Medulla oblongata (tissue), 1 donor: Measurements from ENCODE around the gene ABCD2.
"Not testable (repeated sequence)": the region's sequence is repeated elsewhere in the genome, so short reads cannot be mapped to it uniquely, and the experiment has no call there.

Experiments
- DNase-seq: peaks from one replicate; pipeline ENCODE4 v3.0.0-alpha.2; 2015; ENCODE audit errors: extremely low spot score

Gene ABCD2

DNA sequence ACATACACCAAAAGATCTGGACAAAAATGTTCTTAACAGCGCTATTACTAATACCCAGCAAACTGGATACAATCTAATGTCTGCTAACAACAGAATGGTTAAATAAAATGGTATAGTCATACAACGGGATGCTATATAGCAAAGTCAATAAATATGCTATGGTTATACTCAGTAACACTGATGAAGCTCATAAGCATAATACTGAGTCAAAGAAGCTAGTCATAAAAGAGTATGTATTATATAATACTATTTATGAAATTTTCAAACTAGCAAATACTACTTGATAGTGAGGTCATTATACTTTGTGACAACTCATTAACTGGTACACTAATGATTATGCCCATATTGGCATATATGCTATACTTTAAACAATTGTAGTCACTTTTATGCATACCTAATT, 7.4 kb downstream of the ABCD2 start:
- DNase-seq, result no peak

DNA sequence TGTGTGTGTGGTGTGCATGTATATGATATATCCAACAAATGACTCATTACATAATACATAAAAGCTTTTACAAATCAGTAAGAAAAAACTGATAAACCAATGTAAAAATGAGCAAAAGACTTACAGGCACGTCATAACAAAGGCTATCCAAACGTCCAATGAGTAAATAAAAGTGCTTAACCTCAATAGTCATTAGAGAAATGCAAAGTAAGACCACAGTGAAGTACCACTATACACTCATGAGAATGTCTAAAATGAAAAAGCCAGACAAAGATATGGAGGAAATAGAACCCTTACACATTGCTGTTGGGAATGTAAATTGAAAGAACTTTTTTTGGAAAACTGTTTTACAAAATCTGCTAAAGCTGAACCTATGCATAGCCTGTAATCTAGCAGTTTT, 7.8 kb downstream of the ABCD2 start:
- DNase-seq, result no peak

DNA sequence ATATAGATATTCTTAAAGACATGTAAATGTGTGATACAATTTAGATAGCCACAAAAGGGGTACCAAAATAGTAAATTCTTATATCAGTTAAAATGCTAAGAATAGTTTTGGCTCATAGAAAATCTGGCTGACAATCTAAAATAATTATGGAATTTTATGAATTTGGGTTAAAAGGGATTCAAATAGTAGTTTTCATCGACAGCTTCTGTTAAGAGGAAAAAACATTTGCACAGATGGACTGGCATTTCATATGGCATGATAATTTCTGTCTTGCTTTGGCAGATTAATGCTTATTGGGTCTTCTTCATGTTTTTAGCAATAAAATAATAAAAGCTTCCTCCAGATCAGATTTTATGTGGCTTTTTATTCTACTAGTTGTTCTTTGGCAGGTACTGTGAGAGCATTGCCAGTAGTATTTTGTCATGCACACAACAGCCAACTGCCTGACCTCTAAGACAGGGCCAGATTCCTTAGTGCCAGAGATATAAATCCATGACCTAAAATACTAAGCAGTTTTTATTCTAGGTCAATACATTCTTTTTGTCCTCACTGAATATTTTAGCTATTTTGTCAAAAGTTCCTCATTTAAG, 9.1 kb downstream of the ABCD2 start:
- no peak for DNase-seq

DNA sequence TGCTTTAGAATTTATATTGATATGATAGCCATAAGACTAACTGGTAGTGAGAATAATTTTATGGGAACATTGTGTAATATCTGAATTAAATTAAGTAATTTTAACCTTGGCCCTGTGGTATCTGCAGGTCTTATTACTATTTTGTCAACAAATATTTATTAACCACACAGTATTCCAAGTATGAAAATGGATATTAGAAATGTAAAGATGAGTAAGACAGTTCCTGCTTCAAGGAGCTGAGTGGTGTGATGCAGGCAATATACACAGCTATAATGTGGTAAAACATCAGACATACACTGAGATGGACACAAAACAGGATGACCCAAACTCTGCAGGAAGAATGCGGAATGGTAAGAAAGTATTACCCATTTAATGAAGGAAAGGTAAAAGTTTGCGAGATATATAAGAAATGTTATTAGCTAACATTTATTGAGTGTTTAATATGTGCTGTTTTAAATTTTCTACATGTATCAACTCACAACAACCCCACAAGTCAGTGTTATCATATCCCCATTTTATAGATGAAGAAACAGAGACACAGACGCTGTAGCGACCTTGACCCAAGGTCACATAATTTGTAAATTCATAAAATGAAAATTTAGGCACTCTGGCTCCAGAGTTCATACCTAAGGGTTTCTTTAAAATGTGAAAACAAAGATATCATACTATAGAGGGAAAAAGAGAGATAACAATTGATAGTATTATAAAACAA, 12.7 kb downstream of the ABCD2 start:
- DNase-seq, result no peak

GRCh38 chr12:39605996-39606395, 13.6 kb downstream of the ABCD2 start:
- no peak for DNase-seq

GRCh38 chr12:39605501-39605900, 14.1 kb downstream of the ABCD2 start:
- no peak for DNase-seq

GRCh38 chr12:39603065-39603464, 16.5 kb downstream of the ABCD2 start:
- DNase-seq, result no peak

DNA sequence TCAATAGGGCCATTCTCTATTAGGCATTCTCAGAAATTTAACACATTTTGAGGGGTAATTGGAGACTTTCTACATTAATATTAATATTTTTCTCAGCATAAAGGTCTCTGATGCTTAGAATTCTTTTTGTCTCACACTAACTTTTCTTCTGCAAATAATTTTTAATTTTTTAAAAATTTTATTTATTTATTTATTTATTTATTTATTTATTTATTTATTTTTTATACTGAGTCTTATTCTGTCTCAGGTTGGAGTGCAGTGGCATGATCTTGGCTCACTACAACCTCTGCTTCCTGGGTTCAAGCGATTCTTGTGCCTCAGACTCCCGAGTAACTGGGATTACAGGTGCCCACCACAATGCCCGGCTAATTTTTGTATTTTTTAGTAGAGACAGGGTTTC, 17.7 kb downstream of the ABCD2 start:
- DNase-seq, result not testable (repeated sequence)

GRCh38 chr12:39595928-39596327, 23.7 kb downstream of the ABCD2 start:
- DNase-seq, result no peak

- no peak for DNase-seq
Observed at GRCh38 chr12:39592295-39592694, 27.3 kb downstream of the ABCD2 start.

GRCh38 chr12:39588348-39588747, 31.3 kb downstream of the ABCD2 start:
- no peak for DNase-seq

GRCh38 chr12:39587225-39587624, 32.4 kb downstream of the ABCD2 start:
- peak; percentile 28 for DNase-seq

GRCh38 chr12:39586816-39587215, 32.8 kb downstream of the ABCD2 start:
- no peak for DNase-seq

- no peak for DNase-seq
Observed at GRCh38 chr12:39581592-39581991, 38.0 kb downstream of the ABCD2 start.

DNA sequence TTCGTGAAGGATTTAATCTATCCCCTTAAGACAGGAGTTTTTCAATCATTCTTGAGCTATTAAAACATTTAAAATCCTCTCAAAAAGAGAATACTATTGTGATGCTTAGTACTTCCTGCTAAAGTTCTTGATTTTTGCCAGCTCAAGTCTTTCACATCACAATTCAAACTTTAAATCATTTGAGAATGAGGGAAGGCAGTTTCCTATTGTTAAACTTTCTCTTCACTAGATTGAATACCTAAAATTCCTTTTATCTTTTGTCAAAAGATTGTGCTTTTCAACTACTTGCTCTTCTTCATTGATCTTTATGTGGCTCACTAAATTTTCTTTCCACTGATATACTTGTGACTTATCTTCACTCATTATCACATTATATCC, 44.1 kb downstream of the ABCD2 start:
- DNase-seq, result no peak

DNA sequence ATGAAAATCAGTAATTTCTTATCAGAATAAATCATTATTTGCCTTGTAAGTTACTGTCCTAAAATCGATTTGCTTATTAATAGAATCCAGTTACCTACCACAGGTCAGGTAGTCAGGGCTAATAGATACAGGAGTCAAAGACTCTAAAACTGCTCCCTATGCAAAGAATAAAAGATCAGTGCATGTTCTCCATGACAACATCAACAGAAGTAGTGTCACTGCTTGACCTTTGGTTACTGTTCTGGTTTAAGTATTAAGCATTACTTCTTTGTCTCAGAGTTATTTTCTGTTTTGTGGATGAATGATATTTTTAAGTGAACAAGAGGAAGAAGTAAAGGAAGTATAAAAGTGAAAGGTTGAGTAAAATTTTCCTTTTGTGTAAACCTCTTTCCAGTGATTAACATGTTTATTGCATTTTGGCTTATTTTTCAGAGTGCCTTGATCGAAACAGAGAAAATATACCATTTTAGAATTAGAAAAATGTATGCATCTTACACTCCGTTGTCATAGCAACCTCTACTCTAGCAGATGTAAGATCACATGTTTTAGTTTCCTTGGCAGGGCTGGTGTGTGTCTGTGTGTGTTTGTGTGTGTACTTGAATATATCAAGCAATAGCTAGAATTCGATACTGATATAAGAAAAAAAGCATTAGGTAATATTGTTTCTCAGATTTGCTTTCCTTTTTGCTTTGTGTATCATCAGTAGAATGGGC, 44.7 kb downstream of the ABCD2 start:
- no peak for DNase-seq

- no peak for DNase-seq
Observed at GRCh38 chr12:39574378-39574777, 45.2 kb downstream of the ABCD2 start.

DNA sequence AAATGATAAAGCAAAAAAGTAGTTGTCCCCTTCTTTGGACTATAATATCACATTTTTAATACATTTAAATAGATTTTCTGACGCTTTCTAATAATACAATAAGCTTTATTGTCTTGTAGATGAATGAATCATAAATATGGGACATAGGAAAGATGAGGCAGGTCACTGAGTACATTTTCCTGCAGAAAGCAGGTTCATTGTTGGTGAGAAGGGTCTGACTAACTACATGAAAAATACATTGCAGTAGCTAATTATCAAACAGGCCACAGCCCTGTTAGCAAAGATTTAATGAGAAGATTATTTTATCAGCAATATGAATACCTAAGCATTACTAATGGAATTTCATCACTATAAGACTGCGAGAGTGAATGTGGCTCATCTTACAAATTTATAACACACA, 45.6 kb downstream of the ABCD2 start:
- DNase-seq, result no peak

DNA sequence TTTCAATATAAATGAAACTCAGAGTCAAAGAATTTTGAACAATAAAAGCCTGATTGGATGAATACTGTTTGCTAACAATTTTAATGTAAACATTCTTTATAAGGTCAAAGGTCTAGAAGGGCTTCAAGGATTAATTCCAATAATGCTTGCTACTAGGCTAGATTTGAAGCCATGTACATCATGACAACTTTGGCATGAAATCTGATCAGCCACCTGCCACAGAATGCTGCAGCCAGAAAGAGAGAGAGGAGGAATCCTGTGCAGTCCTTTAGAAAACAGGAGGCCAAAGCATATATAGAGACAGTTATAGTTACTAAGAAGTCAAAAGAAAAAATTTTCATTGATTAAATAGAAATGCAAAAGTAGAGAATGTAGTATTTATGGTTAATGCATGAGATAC, 47.1 kb downstream of the ABCD2 start:
- no peak for DNase-seq

DNA sequence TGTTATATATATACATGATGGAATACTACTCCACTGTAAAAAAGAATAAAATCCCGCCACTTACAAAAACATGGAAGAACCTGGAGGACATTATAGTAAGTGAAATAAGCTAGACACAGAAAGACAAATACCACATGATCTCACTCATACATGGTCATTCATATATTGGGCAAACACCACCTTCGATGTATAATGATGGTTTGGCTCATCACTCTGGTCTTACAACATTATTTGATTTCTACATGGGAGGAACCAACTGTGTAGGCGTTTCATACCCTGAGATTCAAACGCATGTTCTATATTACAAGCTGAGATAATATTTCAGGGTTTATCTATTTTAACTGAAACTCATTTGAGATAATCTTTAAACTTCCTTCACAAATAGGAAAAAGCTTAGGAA, 48.3 kb downstream of the ABCD2 start:
- DNase-seq, result no peak

- no peak for DNase-seq
Observed at GRCh38 chr12:39553476-39553875, 66.1 kb downstream of the ABCD2 start.

GRCh38 chr12:39544211-39544610, 75.4 kb downstream of the ABCD2 start:
- DNase-seq, result not testable (repeated sequence)

GRCh38 chr12:39541471-39541870, 78.1 kb downstream of the ABCD2 start:
- no peak for DNase-seq
